ENCODE measurements around the gene LEMD2. TPM values are rescaled to one million over a fixed set of nuclear protein-coding genes. Genes with fewer than 3 reads are reported as not detected.

The LEMD2 gene
- total RNA-seq, 1 donor = 59.2 TPM

DNA sequence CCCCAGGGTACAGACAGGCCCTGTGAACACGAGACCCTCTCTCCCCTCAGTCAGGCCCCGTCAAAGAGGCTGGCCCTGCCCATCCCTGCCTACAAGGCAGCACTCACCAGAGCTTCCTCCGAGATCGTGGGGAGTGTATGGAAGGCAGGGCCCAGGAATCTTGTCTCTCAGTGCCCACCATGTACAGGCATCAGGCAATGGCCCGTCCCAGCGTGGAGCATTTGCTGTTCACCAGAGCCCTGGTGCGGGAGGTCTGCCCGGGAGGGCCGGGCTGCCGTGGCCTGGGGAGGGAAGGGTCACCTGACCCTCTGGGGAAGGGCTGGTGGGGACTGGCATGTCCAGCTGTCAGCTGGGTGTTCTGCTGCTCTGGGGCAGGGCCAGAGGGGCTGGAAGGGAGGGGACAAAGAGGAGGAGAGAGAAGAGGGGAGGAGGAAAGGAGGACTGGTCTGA is 42.3 kb downstream of the LEMD2 start, which contains the start of gene IP6K3:
Gene IP6K3, minus strand, starts transcription at position 255 of the 450 bp plus-strand sequence. CDS start 11,429 bp downstream, outside the sequence.
- TF ChIP-seq, protein P1, sequence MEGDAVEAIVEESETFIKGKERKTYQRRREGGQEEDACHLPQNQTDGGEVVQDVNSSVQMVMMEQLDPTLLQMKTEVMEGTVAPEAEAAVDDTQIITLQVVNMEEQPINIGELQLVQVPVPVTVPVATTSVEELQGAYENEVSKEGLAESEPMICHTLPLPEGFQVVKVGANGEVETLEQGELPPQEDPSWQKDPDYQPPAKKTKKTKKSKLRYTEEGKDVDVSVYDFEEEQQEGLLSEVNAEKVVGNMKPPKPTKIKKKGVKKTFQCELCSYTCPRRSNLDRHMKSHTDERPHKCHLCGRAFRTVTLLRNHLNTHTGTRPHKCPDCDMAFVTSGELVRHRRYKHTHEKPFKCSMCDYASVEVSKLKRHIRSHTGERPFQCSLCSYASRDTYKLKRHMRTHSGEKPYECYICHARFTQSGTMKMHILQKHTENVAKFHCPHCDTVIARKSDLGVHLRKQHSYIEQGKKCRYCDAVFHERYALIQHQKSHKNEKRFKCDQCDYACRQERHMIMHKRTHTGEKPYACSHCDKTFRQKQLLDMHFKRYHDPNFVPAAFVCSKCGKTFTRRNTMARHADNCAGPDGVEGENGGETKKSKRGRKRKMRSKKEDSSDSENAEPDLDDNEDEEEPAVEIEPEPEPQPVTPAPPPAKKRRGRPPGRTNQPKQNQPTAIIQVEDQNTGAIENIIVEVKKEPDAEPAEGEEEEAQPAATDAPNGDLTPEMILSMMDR (IDR thresholded peaks at IDR 0.05; ENCODE audit: insufficient read depth, low read depth, low read length) = no peak
- DNase-seq (ENCODE audit: low read depth) = peak; percentile 74
- peak within 1 kb of the TSS; percentile 74 for H3K4me3 ChIP-seq (ENCODE audit: low read depth, low read length)

DNA sequence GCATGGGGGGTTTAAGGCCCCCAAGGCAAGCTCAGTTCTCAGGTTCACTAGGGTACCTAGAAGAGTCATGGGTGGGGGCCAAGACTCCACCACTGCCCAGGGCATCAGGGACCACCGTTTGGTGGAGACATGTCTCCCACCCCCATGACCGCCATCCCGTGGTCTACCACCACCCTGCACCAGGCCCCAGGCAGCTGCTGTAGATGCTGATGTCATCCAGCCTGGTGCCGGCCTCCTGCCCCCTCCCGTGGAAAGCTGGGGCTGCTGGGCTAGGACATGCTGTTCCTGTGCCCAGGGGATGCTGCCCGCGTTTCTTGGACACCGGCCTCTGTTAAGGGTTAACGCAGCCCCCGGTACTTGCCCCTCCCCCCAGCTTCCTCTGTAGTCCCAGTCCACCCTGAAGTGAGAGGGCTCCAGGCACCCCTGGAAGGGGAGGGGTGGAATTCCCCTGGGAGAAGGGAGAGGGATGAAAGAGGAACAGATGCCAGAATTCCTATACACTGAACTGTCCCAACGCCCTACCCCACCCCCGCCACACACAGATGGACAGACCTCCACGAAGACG is 42.8 kb downstream of the LEMD2 start:
- TF ChIP-seq, protein P1 (IDR thresholded peaks at IDR 0.05; ENCODE audit: insufficient read depth, low read depth, low read length) = no peak
- DNase-seq (ENCODE audit: low read depth) = peak; percentile 92
- peak overlapping the region; percentile 74 for H3K4me3 ChIP-seq (ENCODE audit: low read depth, low read length)

DNA sequence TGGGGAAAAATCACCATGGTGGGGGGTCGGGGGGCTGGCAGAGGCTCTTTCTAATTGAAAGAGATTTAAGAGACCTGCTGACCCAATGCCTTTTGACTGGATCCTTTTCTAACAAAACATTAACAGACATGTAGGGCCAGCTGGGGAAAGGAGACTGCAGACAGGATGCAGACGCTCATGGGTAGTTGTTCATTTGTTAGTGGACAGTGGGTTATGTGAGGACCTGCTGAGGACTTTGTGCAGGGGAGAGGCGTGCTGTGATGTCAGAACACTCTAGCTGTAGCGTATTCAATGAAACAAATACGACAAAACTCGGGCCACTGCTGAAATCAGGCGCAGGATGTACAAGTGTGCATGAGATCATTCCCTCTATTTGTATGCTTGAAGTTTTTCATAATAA is 43.4 kb downstream of the LEMD2 start:
- TF ChIP-seq, protein P1 (IDR thresholded peaks at IDR 0.05; ENCODE audit: insufficient read depth, low read depth, low read length) = no peak
- peak overlapping the region; percentile 74 for H3K4me3 ChIP-seq (ENCODE audit: low read depth, low read length)
- DNase-seq (ENCODE audit: low read depth) = peak; percentile 71

DNA sequence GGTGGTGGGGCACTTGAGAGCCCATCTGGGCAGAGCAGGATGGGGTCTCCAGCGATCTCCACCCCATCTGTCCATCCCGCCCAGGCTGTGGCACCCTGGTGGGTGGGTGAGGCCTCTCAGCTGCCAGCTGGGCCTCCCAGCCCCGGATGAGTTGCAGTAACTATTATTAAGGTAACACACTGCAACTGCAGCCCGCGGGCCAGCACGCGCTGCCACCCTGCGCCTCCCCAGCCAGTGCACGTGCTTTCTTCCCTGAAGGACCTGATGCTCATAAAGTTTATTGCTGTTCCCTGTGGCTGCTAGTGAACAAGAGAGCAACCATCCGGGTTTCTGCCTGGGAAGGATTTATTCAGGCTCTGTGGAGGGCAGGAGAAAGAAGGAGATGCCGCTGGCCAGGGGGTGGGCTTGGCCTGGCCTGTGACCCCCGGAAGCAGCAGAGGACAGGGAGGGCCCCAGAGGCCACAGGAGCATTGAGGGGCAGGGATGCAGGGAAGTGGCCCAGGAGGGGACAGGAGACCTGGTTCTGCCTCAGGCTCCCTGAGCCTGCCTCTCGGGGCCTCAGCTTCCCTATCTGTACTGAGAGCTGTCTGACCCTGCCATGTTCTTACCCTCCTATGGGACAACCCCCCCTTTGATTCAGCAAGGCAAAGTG is 43.9 kb downstream of the LEMD2 start:
- peak overlapping the region; percentile 74 for H3K4me3 ChIP-seq (ENCODE audit: low read depth, low read length)
- TF ChIP-seq, protein P1 (IDR thresholded peaks at IDR 0.05; ENCODE audit: insufficient read depth, low read depth, low read length) = no peak
- DNase-seq (ENCODE audit: low read depth) = peak; percentile 83

DNA sequence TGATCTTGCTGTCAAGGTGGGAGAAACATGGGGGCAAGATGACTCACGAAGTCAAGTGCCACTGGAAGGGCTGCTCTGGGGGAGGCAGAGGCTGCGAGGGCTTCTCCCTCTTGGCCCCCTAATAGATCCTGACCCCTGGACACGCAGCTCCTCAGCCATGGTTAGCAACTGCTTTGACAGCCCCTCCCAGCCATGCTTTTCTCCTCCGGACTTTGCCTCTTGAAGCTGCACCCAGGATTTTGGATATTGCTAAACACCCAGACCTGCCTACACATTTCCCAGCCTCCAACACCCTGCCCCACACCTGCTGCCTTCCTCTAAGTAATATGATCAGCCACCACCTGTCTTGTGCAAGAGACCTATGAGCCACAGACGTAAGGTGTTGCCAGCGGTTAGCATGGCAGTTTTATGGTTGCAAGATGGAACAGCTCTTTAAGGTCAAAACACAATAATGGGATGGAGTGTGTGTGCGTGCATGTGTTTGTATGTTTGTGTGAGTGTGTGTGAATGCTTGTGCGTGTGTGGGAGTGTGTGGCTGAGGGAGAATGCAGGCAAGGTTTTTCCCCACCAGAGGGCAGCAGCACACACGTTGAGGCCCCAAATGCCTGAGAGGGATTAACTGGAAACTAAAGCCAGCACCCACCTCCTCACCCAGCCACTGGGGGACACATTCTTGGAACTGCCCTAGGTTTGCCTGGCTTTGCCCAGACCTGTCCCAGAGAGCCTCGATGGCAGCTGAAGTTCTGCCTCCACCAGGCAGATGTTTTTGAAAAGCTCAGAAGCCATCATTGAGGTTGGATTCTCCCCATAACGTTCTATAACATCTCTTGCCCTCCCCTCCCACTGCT is 44.7 kb downstream of the LEMD2 start:
- H3K4me3 ChIP-seq (ENCODE audit: low read depth, low read length) = peak overlapping the region; percentile 74
- TF ChIP-seq, protein P1 (IDR thresholded peaks at IDR 0.05; ENCODE audit: insufficient read depth, low read depth, low read length) = peak; percentile 93
- peak; percentile 81 for DNase-seq (ENCODE audit: low read depth)

DNA sequence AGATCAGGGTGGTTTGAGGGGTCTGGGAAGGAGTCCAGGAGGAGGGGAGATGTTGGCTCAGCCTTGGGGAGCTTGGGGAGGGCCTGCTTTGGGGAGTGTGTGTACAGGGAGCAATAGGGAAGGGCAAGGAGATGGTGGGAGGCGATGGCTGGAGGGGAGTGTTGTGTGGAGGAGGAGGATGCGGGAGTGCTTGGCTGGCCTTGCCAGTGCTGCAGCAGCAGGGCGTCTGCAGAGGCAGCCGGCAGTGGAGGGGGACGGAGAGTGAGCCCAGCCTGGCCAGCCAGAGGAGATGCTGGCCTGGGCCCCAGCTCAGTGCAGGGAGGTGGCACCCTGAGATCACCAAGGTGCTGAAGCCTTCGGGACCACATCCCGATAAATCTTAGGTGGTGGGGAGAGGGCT is 46.1 kb downstream of the LEMD2 start:
- H3K4me3 ChIP-seq (ENCODE audit: low read depth, low read length) = no peak overlapping the region
- TF ChIP-seq, protein P1 (IDR thresholded peaks at IDR 0.05; ENCODE audit: insufficient read depth, low read depth, low read length) = no peak
- no peak for DNase-seq (ENCODE audit: low read depth)
